H9 (cell line): ENCODE data around the gene SV2C. TPM values are rescaled to one million over a fixed set of nuclear protein-coding genes. Genes with fewer than 3 reads are reported as not detected.
A peak's percentile ranks its signal among the peaks of the same experiment; 100 is the strongest.

Experiments
- DNase-seq: peaks from one replicate; pipeline ENCODE4 v3.0.0-alpha.2; 2017
- H2AFZ ChIP-seq: one replicate; pipeline ENCODE4 v1.6.1; 2013; ENCODE audit warnings: mild to moderate bottlenecking, low read length, control low read depth, moderate library complexity
- H2AK5ac ChIP-seq: 2 replicates; pipeline ENCODE4 v1.6.1; 2013; ENCODE audit warnings: low read length, control low read depth, mixed read lengths; ENCODE audit not compliant: insufficient read length
- H2BK120ac ChIP-seq: one replicate; pipeline ENCODE4 v1.6.1; 2013; ENCODE audit warnings: low read depth, mild to moderate bottlenecking, low read length, control low read depth, inconsistent platforms; ENCODE audit not compliant: poor library complexity, severe bottlenecking
- H2BK12ac ChIP-seq: 2 replicates; pipeline ENCODE4 v1.6.1; 2013; ENCODE audit warnings: low read length, control low read depth, mixed read lengths, low read depth; ENCODE audit not compliant: insufficient read length
- H2BK15ac ChIP-seq: 2 replicates; pipeline ENCODE4 v1.6.1; 2013; ENCODE audit warnings: low read depth, low read length, control low read depth
- H2BK20ac ChIP-seq: one replicate; pipeline ENCODE4 v1.6.1; 2013; ENCODE audit warnings: low read depth, mild to moderate bottlenecking, low read length, control low read depth, inconsistent platforms; ENCODE audit not compliant: poor library complexity, severe bottlenecking
- H2BK5ac ChIP-seq: 2 replicates; pipeline ENCODE4 v1.6.1; 2013; ENCODE audit warnings: low read length, control low read depth, mixed read lengths; ENCODE audit not compliant: insufficient read length
- H3K14ac ChIP-seq: 2 replicates; pipeline ENCODE4 v1.6.1; 2013; ENCODE audit warnings: low read length, control low read depth; ENCODE audit not compliant: insufficient read depth
- H3K18ac ChIP-seq: 2 replicates; pipeline ENCODE4 v1.6.1; 2013; ENCODE audit warnings: low read depth, mild to moderate bottlenecking, mixed read lengths, low read length, control low read depth; ENCODE audit not compliant: insufficient read length
- H3K23ac ChIP-seq: 2 replicates; pipeline ENCODE4 v1.6.1; 2013; ENCODE audit warnings: low read length, control low read depth, mixed read lengths, low read depth; ENCODE audit not compliant: insufficient read length
- H3K23me2 ChIP-seq: 2 replicates; pipeline ENCODE4 v1.6.1; 2013; ENCODE audit warnings: low read depth, mild to moderate bottlenecking, mixed read lengths, low read length, control low read depth; ENCODE audit not compliant: insufficient read length, poor library complexity, severe bottlenecking
- H3K27ac ChIP-seq: 2 replicates; pipeline ENCODE4 v1.5.1; 2013; ENCODE audit warnings: low read length, control low read depth, mixed read lengths, low read depth; ENCODE audit not compliant: insufficient read length
- H3K27me3 ChIP-seq: 2 replicates; pipeline ENCODE4 v1.6.1; 2013; ENCODE audit warnings: low read length, control low read depth, inconsistent platforms; ENCODE audit not compliant: insufficient read depth
- H3K4ac ChIP-seq: 2 replicates; pipeline ENCODE4 v1.6.1; 2013; ENCODE audit warnings: low read depth, mild to moderate bottlenecking, control low read depth, inconsistent platforms, low read length, moderate library complexity
- H3K4me1 ChIP-seq: 2 replicates; pipeline ENCODE4 v1.6.1; 2013; ENCODE audit warnings: low read length, control low read depth, inconsistent platforms; ENCODE audit not compliant: insufficient read depth
- H3K4me2 ChIP-seq: 2 replicates; pipeline ENCODE4 v1.6.1; 2013; ENCODE audit warnings: low read length, control low read depth, mixed read lengths; ENCODE audit not compliant: insufficient read length, insufficient read depth
- H3K56ac ChIP-seq: 2 replicates; pipeline ENCODE4 v1.6.1; 2013; ENCODE audit warnings: low read depth, mild to moderate bottlenecking, mixed read lengths, low read length, control low read depth; ENCODE audit not compliant: insufficient read length
- H3K79me1 ChIP-seq: 2 replicates; pipeline ENCODE4 v1.6.1; 2013; ENCODE audit warnings: low read depth, mild to moderate bottlenecking, moderate library complexity, low read length, control low read depth, inconsistent platforms; ENCODE audit not compliant: insufficient read depth, poor library complexity, severe bottlenecking
- H3K79me2 ChIP-seq: 2 replicates; pipeline ENCODE4 v1.6.1; 2013; ENCODE audit warnings: low read length, control low read depth, inconsistent platforms; ENCODE audit not compliant: insufficient read depth
- H3K9ac ChIP-seq: 2 replicates; pipeline ENCODE4 v1.6.1; 2013; ENCODE audit warnings: low read length, control low read depth, mixed read lengths; ENCODE audit not compliant: insufficient read length; ENCODE audit errors: extremely low read depth
- H3K9me3 ChIP-seq: one replicate; pipeline ENCODE4 v1.6.1; 2013; ENCODE audit warnings: low read depth, low read length, inconsistent platforms; ENCODE audit not compliant: control insufficient read depth
- H3T11ph ChIP-seq: one replicate; pipeline ENCODE4 v1.6.1; 2013; ENCODE audit warnings: mild to moderate bottlenecking, low read length, control low read depth, inconsistent platforms
- H4K20me1 ChIP-seq: one replicate; pipeline ENCODE4 v1.6.1; 2013; ENCODE audit not compliant: control insufficient read depth, insufficient read length, insufficient read depth
- H4K5ac ChIP-seq: 2 replicates; pipeline ENCODE4 v1.6.1; 2013; ENCODE audit warnings: low read depth, mild to moderate bottlenecking, mixed read lengths, low read length, control low read depth; ENCODE audit not compliant: insufficient read length
- H4K8ac ChIP-seq: replicated peaks from 2 replicates; pipeline ENCODE4 v1.6.1; 2013; ENCODE audit warnings: low read length, control low read depth, mixed read lengths, low read depth; ENCODE audit not compliant: insufficient read length
- H4K91ac ChIP-seq: 2 replicates; pipeline ENCODE4 v1.6.1; 2013; ENCODE audit warnings: low read depth, mild to moderate bottlenecking, moderate library complexity, mixed read lengths, low read length, control low read depth; ENCODE audit not compliant: insufficient read length
- H3K27ac Mint-ChIP-seq, 3 experiments: 2 replicates in 2 of 3; 3 replicates in 1 of 3; pipeline ENCODE4 v1.8.0; 2020 to 2021; ENCODE audit warnings: mixed read lengths in 3 of 3, mild to moderate bottlenecking in 1 of 3, moderate library complexity in 1 of 3
- H3K27me3 Mint-ChIP-seq: 2 replicates; pipeline ENCODE4 v1.8.0; 2021; ENCODE audit warnings: low read depth, mild to moderate bottlenecking, moderate library complexity, mixed read lengths
- H3K36me3 Mint-ChIP-seq, 3 experiments: 2 replicates in 2 of 3; 3 replicates in 1 of 3; pipeline ENCODE4 v1.8.0; 2020 to 2021; ENCODE audit warnings: low read depth in 3 of 3, mixed read lengths in 3 of 3; ENCODE audit not compliant: insufficient read depth in 1 of 3
- H3K4me1 Mint-ChIP-seq, 2 experiments: 2 replicates each; pipeline ENCODE4 v1.8.0; 2020; ENCODE audit warnings: mixed read lengths in 2 of 2
- H3K4me3 Mint-ChIP-seq, 2 experiments: 2 replicates in 1 of 2; 3 replicates in 1 of 2; pipeline ENCODE4 v1.8.0; 2020 to 2021; ENCODE audit warnings: mild to moderate bottlenecking in 2 of 2, mixed read lengths in 2 of 2, moderate library complexity in 1 of 2
- H3K9me3 Mint-ChIP-seq, 2 experiments: 2 replicates in 1 of 2; 3 replicates in 1 of 2; pipeline ENCODE4 v1.8.0; 2020; ENCODE audit warnings: mild to moderate bottlenecking in 2 of 2, mixed read lengths in 2 of 2, moderate library complexity in 1 of 2
- CTCF ChIP-seq: fragments of 200-600 bp; sonication (generic); conservative IDR thresholded peaks from 3 replicates; pipeline ENCODE4 v1.8.0; 2021; ENCODE audit warnings: antibody characterized with exemption, mild to moderate bottlenecking
- WGBS: extraction: QIAGEN DNeasy Blood & Tissue Kit; methylation state at CpG from one replicate; pipeline ENCODE4 v1.1.7; 2013; ENCODE audit warnings: missing lambda C conversion rate, low lambda C conversion rate, mixed read lengths; ENCODE audit not compliant: insufficient read length; ENCODE audit errors: extremely low coverage; 5-methylcytosine and 5-hydroxymethylcytosine counted together
- total RNA-seq: library from RNA; stranded (reverse); gene quantifications from 2 replicates; pipeline ENCODE4 v1.2.1, GENCODE V29; 2021

Gene SV2C
- total RNA-seq, 1 experiment from 2014 or later: 0.09 TPM

DNA sequence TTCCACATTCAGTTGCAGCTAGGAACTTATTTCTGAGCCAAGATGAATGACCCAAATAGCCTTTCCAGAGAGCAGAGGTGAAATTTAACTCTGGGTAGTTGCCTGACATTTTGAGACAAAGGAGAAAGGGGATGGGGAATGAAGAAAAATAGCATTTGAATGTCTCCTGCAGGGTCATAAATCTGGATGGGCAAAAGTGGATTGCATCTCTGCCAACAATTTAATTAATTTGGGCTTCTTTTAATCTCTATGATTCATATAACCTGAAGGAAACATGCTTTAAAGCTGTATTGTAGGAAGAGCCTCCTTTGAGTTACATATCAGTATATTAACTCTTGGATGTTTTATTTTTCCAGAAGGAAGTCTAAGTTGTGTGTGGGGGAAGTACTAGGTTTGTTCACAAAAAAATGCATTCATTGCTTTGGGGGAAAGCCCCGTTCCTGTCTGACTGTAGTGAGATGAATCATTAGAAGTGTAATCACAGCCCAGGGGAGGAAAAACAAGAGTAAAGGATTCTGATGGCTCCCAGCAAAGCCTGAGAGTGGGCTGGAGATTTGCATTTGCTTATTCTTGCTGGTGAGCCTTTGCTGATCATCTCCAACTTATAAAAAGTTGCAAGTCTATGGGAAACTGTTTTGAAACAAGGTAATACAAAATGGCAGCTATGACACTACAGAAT, 186.9 kb downstream of the SV2C start:
- peaks cover 10 to 11% of the 10 kb centered on the region in 2 experiments; a peak in 3 of 4 replicates for H3K4me1 Mint-ChIP-seq
- Histone ChIP-seq H3K56ac (no peak overlapping the region), H2BK15ac (no peak overlapping the region), H3K79me2 (no peaks in the 10 kb centered on the region), H3K9me3 (no peaks in the 10 kb centered on the region), H4K91ac (no peak overlapping the region), H2BK120ac (no peak overlapping the region), H3K4me2 (no peak overlapping the region), H3K79me1 (no peaks in the 10 kb centered on the region), H4K5ac (no peak overlapping the region), H3K18ac (no peak overlapping the region), H3K23me2 (no peaks in the 10 kb centered on the region), H4K8ac (no peak overlapping the region), H2BK12ac (no peak overlapping the region), H2BK20ac (no peak overlapping the region), H3K4me1 (no peaks in the 10 kb centered on the region), H3T11ph (no peak overlapping the region), H3K27me3 (no peaks in the 10 kb centered on the region), H3K9ac (no peak overlapping the region), H3K23ac (no peak overlapping the region), H2AFZ (no peak overlapping the region), H3K4ac (no peak overlapping the region), H3K27ac (no peak overlapping the region), H4K20me1 (no peaks in the 10 kb centered on the region), H2AK5ac (no peak overlapping the region), H2BK5ac (no peak overlapping the region), H3K14ac (no peak overlapping the region)
- no peaks in the 10 kb centered on the region for H3K36me3 Mint-ChIP-seq
- no CpG with 5 or more reads among the region's 1 CpG for WGBS
- DNase-seq: no peak
- no peaks in the 10 kb centered on the region for H3K9me3 Mint-ChIP-seq
- TF ChIP-seq CTCF: no peak
- peak overlapping the region in 1 of 3 experiments; percentile 8; a peak in 1 of 7 replicates for H3K27ac Mint-ChIP-seq
- H3K4me3 Mint-ChIP-seq: no peak overlapping the region
- H3K27me3 Mint-ChIP-seq: no peaks in the 10 kb centered on the region; the same call in 1 of the 2 replicates
